HepG2 (cell line): ENCODE measurements around the gene PP2D1. TPM values are rescaled to one million over a fixed set of nuclear protein-coding genes. Genes with fewer than 3 reads are reported as not detected.

Experiments used
- polyA plus RNA-seq, 8 experiments: library from polyadenylated mRNA; depleted of rRNA in 3 of 8; stranded (reverse) in 7 of 8; unstranded in 1 of 8; fragments of >200 nt; fragmentation: Illumina TruSeq in 4 of 8; extraction: Trizol in 4 of 8; gene quantifications; 2 replicates each; pipeline versions ENCODE4 v1.2.1 to v1.2.3, GENCODE V29; 2011 to 2016; ENCODE audit warnings: low read depth in 4 of 8, missing spikeins in 1 of 8, mixed read lengths in 1 of 8; ENCODE audit not compliant: insufficient read depth in 1 of 8
- small RNA-seq, 3 experiments: library from RNA; depleted of rRNA; stranded (forward); fragments of <200 nt; gene quantifications; one replicate each; pipeline ENCODE3, GENCODE V24; 2012; ENCODE audit warnings: low read depth in 2 of 3, low replicate concordance in 1 of 3; ENCODE audit not compliant: insufficient read length in 3 of 3, insufficient read depth in 2 of 3
- total RNA-seq, 5 experiments: library from RNA; depleted of rRNA; stranded (reverse); fragments of >200 nt; fragmentation: Illumina TruSeq; extraction: Trizol; gene quantifications; 2 replicates each; pipeline ENCODE4 v1.2.3, GENCODE V29; 2016; ENCODE audit warnings: low read depth in 1 of 5

The PP2D1 gene
- total and polyA plus RNA-seq, 2 of the 13 experiments (the other 11 are each of a cell fraction or from before 2014, with no cell fraction given), result not detected

Small RNA genes within 50 kb of the gene (small RNA-seq; reads per million reads assigned to genes)
- gene RNU4-85P (0 reads per million in 3 experiments), gene RPL39P18 (0 reads per million in 3 experiments)

Other genes starting within 250 kb of the PP2D1 start
- 0.15 TPM in 1 of 2 replicates, not detected in the other for gene EFHB, start 78.0 kb downstream of the PP2D1 start, total RNA-seq (2016; rRNA removed; fragmentation: Illumina TruSeq; extraction: Trizol)
- 0.42 and 0.69 TPM in 2 replicates for gene EFHB, start 78.0 kb downstream of the PP2D1 start, polyA plus RNA-seq (2011; rRNA removed)
- 27.1 and 29.3 TPM in 2 replicates for gene RAB5A, start 65.2 kb downstream of the PP2D1 start, total RNA-seq (2016; rRNA removed; fragmentation: Illumina TruSeq; extraction: Trizol)
- 13.5 and 16.0 TPM in 2 replicates for gene RAB5A, start 65.2 kb downstream of the PP2D1 start, polyA plus RNA-seq (2011; rRNA removed)
- gene KAT2B, start 28.2 kb upstream of the PP2D1 start, total RNA-seq (2016; rRNA removed; fragmentation: Illumina TruSeq; extraction: Trizol), result 0.97 and 1.00 TPM in 2 replicates
- 1.4 and 1.7 TPM in 2 replicates for gene KAT2B, start 28.2 kb upstream of the PP2D1 start, polyA plus RNA-seq (2011; rRNA removed)
- gene SGO1, start 173.9 kb upstream of the PP2D1 start, total RNA-seq (2016; rRNA removed; fragmentation: Illumina TruSeq; extraction: Trizol), result 16.1 and 23.8 TPM in 2 replicates
- gene SGO1, start 173.9 kb upstream of the PP2D1 start, polyA plus RNA-seq (2011; rRNA removed), result 1.4 and 2.1 TPM in 2 replicates